HepG2 (cell line): ENCODE data around the gene CFAP70. TPM values are rescaled to one million over a fixed set of nuclear protein-coding genes. Genes with fewer than 3 reads are reported as not detected.

Experiments used
- ATAC-seq: fragments of 200-7000 bp; cut with Tn5 transposase; 3 replicates; pipeline ENCODE4 v1.9.1; 2020; ENCODE audit warnings: mild to moderate bottlenecking, moderate library complexity
- BruUV-seq: library from RNA; stranded (reverse); fragments of 400-500 nt; replicated peaks from 2 replicates; lab custom pipeline; 2021; lab: Mats Ljungman, UMichigan
- CTCF ChIA-PET: fragments of 300-600 bp; formaldehyde crosslinking; extraction: SDS; loops from one replicate; lab custom pipeline; 2021; ENCODE audit warnings: low total read pairs, inconsistent platforms, low intra/inter-chr PET ratio; lab: Yijun Ruan, JAX
- POLR2A ChIA-PET: fragments of 350-600 bp; sonication (Branson Sonifier 250); formaldehyde crosslinking; loops from one replicate; lab custom pipeline; 2020; ENCODE audit warnings: antibody characterized with exemption, inconsistent platforms; lab: Yijun Ruan, JAX
- DNase-seq: peaks from one replicate; pipeline ENCODE4 v3.0.0-alpha.2; 2015; ENCODE audit warnings: low spot score
- FAIRE-seq: peaks from 3 replicates; lab custom pipeline; 2011; peaks lifted over from hg19 to GRCh38; lab: Jason Lieb, UNC
- H2AFZ ChIP-seq: one replicate; pipeline ENCODE4 v1.6.1; 2011; ENCODE audit warnings: low read length, inconsistent platforms
- H3K27ac ChIP-seq: fragments of 300-600 bp; 3 replicates; pipeline ENCODE4 v1.8.0; 2011; ENCODE audit warnings: mixed run types, mild to moderate bottlenecking, mixed read lengths, low read length, inconsistent platforms; ENCODE audit not compliant: insufficient read depth; ENCODE audit errors: extremely low read length
- H3K27me3 ChIP-seq, 2 experiments: fragments of 200-600 bp in 1 of 2; 2 replicates in 1 of 2; 3 replicates in 1 of 2; pipeline versions ENCODE4 v1.6.0 to v1.8.0; 2011; ENCODE audit warnings: low read length in 2 of 2, mild to moderate bottlenecking in 2 of 2, moderate library complexity in 2 of 2, inconsistent platforms in 1 of 2; ENCODE audit not compliant: insufficient read depth in 2 of 2, control insufficient read depth in 1 of 2
- H3K36me3 ChIP-seq, 2 experiments: fragments of 200-600 bp in 1 of 2; replicated peaks in 1 of 2; 2 replicates in 1 of 2; 3 replicates in 1 of 2; pipeline versions ENCODE4 v1.5.1 to v1.8.0; 2011; ENCODE audit warnings: low read length in 2 of 2, inconsistent platforms in 1 of 2; ENCODE audit not compliant: insufficient read depth in 2 of 2, control insufficient read depth in 1 of 2
- H3K4me1 ChIP-seq: 2 replicates; pipeline ENCODE4 v1.5.1; 2012; ENCODE audit warnings: low read length, inconsistent platforms; ENCODE audit not compliant: insufficient read depth
- H3K4me2 ChIP-seq: 2 replicates; pipeline ENCODE4 v1.6.0; 2011; ENCODE audit warnings: low read depth, low read length, inconsistent platforms
- H3K4me3 ChIP-seq, 3 experiments: fragments of 200-600 bp in 1 of 3; sonication (generic), shearing (Covaris generic) in 1 of 3; replicated peaks in 1 of 3; 2 replicates each; pipeline ENCODE4 v1.5.1; 2011 to 2016; ENCODE audit warnings: low read length in 3 of 3, inconsistent platforms in 2 of 3, low read depth in 2 of 3, mild to moderate bottlenecking in 2 of 3, control low read depth in 1 of 3, mixed read lengths in 1 of 3; ENCODE audit not compliant: insufficient read depth in 1 of 3
- H3K79me2 ChIP-seq: one replicate; pipeline ENCODE4 v1.6.1; 2011; ENCODE audit warnings: low read length, inconsistent platforms; ENCODE audit not compliant: insufficient read depth
- H3K9ac ChIP-seq: 2 replicates; pipeline ENCODE4 v1.6.0; 2011; ENCODE audit warnings: mild to moderate bottlenecking, low read depth, low read length, inconsistent platforms; ENCODE audit not compliant: insufficient read depth
- H3K9me3 ChIP-seq: 2 replicates; pipeline ENCODE4 v1.5.1; 2012; ENCODE audit warnings: mild to moderate bottlenecking, low read length
- H4K20me1 ChIP-seq: 2 replicates; pipeline ENCODE4 v1.6.0; 2011; ENCODE audit warnings: inconsistent platforms, mild to moderate bottlenecking, low read length, moderate library complexity; ENCODE audit not compliant: insufficient read depth
- CHCHD3 ChIP-seq: sonication (generic); formaldehyde crosslinking; IDR thresholded peaks from 2 replicates; pipeline ENCODE4 v1.8.0; 2022; ENCODE audit warnings: mild to moderate bottlenecking, missing genetic modification reagents, moderate library complexity
- DBP ChIP-seq: sonication (generic); formaldehyde crosslinking; IDR thresholded peaks from 2 replicates; pipeline ENCODE4 v1.4.0; 2020; ENCODE audit warnings: missing genetic modification reagents; ENCODE audit errors: not compliant biosample characterization
- ELF4 ChIP-seq: sonication (generic); formaldehyde crosslinking; IDR thresholded peaks from 2 replicates; pipeline ENCODE4 v1.5.0; 2020; ENCODE audit warnings: missing genetic modification reagents, mild to moderate bottlenecking, moderate library complexity, borderline replicate concordance
- KAT2B ChIP-seq: fragments of 150-350 bp; IDR thresholded peaks from 2 replicates; pipeline ENCODE4 v1.6.1; 2014; ENCODE audit warnings: low read depth, low read length, borderline replicate concordance
- NFATC3 ChIP-seq: sonication (generic); formaldehyde crosslinking; IDR thresholded peaks from 2 replicates; pipeline ENCODE4 v1.5.1; 2020; ENCODE audit warnings: mild to moderate bottlenecking, missing genetic modification reagents
- RFX3 ChIP-seq: IDR thresholded peaks from 2 replicates; pipeline ENCODE4 v1.6.1; 2016; ENCODE audit warnings: missing biosample characterization, missing genetic modification reagents
- TBP ChIP-seq: sonication (generic); formaldehyde crosslinking; IDR thresholded peaks from 2 replicates; pipeline ENCODE4 v1.5.0; 2020; ENCODE audit warnings: missing genetic modification reagents
- TBX2 ChIP-seq: sonication (generic); formaldehyde crosslinking; IDR thresholded peaks from 2 replicates; pipeline ENCODE4 v1.5.0; 2020; ENCODE audit warnings: missing genetic modification reagents, mild to moderate bottlenecking, borderline replicate concordance
- ZKSCAN1 ChIP-seq: fragments of 150-350 bp; IDR thresholded peaks from 2 replicates; pipeline ENCODE4 v1.6.1; 2014; ENCODE audit warnings: low read length
- ZNF121 ChIP-seq: sonication (generic); formaldehyde crosslinking; IDR thresholded peaks from 2 replicates; pipeline ENCODE4 v1.5.0; 2020; ENCODE audit warnings: mild to moderate bottlenecking, missing genetic modification reagents
- ZNF292 ChIP-seq: sonication (generic); formaldehyde crosslinking; IDR thresholded peaks from 2 replicates; pipeline ENCODE4 v1.8.1; 2022; ENCODE audit warnings: mild to moderate bottlenecking, low read depth, missing genetic modification reagents, borderline replicate concordance
- ZNF296 ChIP-seq: sonication (generic); formaldehyde crosslinking; conservative IDR thresholded peaks from 2 replicates; pipeline ENCODE4 v1.5.0; 2020; ENCODE audit warnings: mild to moderate bottlenecking, missing genetic modification reagents
- ZNF446 ChIP-seq: sonication (generic); formaldehyde crosslinking; IDR thresholded peaks from 2 replicates; pipeline ENCODE4 v1.5.0; 2020; ENCODE audit warnings: mild to moderate bottlenecking, missing genetic modification reagents
- ZNF572 ChIP-seq: sonication (generic); formaldehyde crosslinking; IDR thresholded peaks from 2 replicates; pipeline ENCODE4 v1.5.1; 2020; ENCODE audit warnings: mild to moderate bottlenecking, missing genetic modification reagents
- ZNF703 ChIP-seq: sonication (generic); formaldehyde crosslinking; IDR thresholded peaks from 2 replicates; pipeline ENCODE4 v1.5.1; 2020; ENCODE audit warnings: missing genetic modification reagents, mild to moderate bottlenecking, moderate library complexity, borderline replicate concordance
- ZNF704 ChIP-seq: sonication (generic); formaldehyde crosslinking; IDR thresholded peaks from 2 replicates; pipeline ENCODE4 v1.8.1; 2023; ENCODE audit warnings: mild to moderate bottlenecking, inconsistent platforms, moderate library complexity, missing genetic modification reagents, borderline replicate concordance
- ZNF709 ChIP-seq: sonication (generic); formaldehyde crosslinking; IDR thresholded peaks from 2 replicates; pipeline ENCODE4 v1.5.0; 2020; ENCODE audit warnings: mild to moderate bottlenecking, missing genetic modification reagents
- ZNF879 ChIP-seq: sonication (generic); formaldehyde crosslinking; IDR thresholded peaks from 2 replicates; pipeline ENCODE4 v1.8.1; 2023; ENCODE audit warnings: missing genetic modification reagents
- WGBS: methylation state at CpG from one replicate; pipeline ENCODE4 v1.1.6; 2017; ENCODE audit warnings: low lambda C conversion rate; 5-methylcytosine and 5-hydroxymethylcytosine counted together
- in situ Hi-C: cut with HindIII; loops from 2 replicates; pipeline ENCODE4 v1.10.0; 2017; ENCODE audit warnings: low pct_unique_long_range_greater_than_20kb; ENCODE audit not compliant: extremely low pct_ligation_motif_present
- intact Hi-C: fragments of 100-400 bp; cut with micrococcal nuclease; formaldehyde crosslinking; loops from one replicate; pipeline ENCODE4 v1.10.0; 2022; ENCODE audit not compliant: unreplicated experiment
- polyA plus RNA-seq, 8 experiments: library from polyadenylated mRNA; depleted of rRNA in 3 of 8; stranded (reverse) in 7 of 8; unstranded in 1 of 8; fragments of >200 nt; fragmentation: Illumina TruSeq in 4 of 8; extraction: Trizol in 4 of 8; gene quantifications; 2 replicates each; pipeline versions ENCODE4 v1.2.1 to v1.2.3, GENCODE V29; 2011 to 2016; ENCODE audit warnings: low read depth in 4 of 8, missing spikeins in 1 of 8, mixed read lengths in 1 of 8; ENCODE audit not compliant: insufficient read depth in 1 of 8
- total RNA-seq, 5 experiments: library from RNA; depleted of rRNA; stranded (reverse); fragments of >200 nt; fragmentation: Illumina TruSeq; extraction: Trizol; gene quantifications; 2 replicates each; pipeline ENCODE4 v1.2.3, GENCODE V29; 2016; ENCODE audit warnings: low read depth in 1 of 5

The CFAP70 gene
- total and polyA plus RNA-seq, 2 of the 13 experiments (the other 11 are each of a cell fraction or from before 2014, with no cell fraction given), result 0.27 to 0.38 TPM

- Histone ChIP-seq H3K9me3 (no peaks in the 10 kb centered on the region), H3K27me3 (no peaks in the 10 kb centered on the region), H2AFZ (no peak overlapping the region), H3K36me3 (peaks cover 2 to 31% of the 10 kb centered on the region in 2 experiments), H3K4me1 (peaks cover 3% of the 10 kb centered on the region), H3K79me2 (peaks cover 2% of the 10 kb centered on the region), H3K27ac (no peak overlapping the region), H4K20me1 (no peaks in the 10 kb centered on the region), H3K4me2 (no peak overlapping the region), H3K9ac (no peak overlapping the region), H3K4me3 (no peak overlapping the region)
- 97% methylated on average over 5 of the region's 5 CpGs for WGBS
- DNase-seq (no peak), FAIRE-seq (no peak), ATAC-seq (no peak)
- in situ Hi-C loops (no loop called here), intact Hi-C loops (no loop called here)
- TF ChIP-seq CHCHD3 (no peak), ZNF292 (CRISPR knock-in tag) (no peak), ZNF121 (CRISPR knock-in tag) (no peak), DBP (CRISPR knock-in tag) (no peak), TBX2 (CRISPR knock-in tag) (no peak), ZNF296 (CRISPR knock-in tag) (no peak), ELF4 (CRISPR knock-in tag) (no peak), ZNF879 (CRISPR knock-in tag) (no peak), ZNF446 (CRISPR knock-in tag) (no peak), ZNF709 (CRISPR knock-in tag) (no peak), TBP (CRISPR knock-in tag) (no peak), RFX3 (CRISPR knock-in tag) (no peak), ZNF572 (CRISPR knock-in tag) (no peak), ZKSCAN1 (no peak), ZNF703 (CRISPR knock-in tag) (no peak), ZNF704 (CRISPR knock-in tag) (no peak), NFATC3 (CRISPR knock-in tag) (no peak), KAT2B (no peak)
- no TSS peak for BruUV-seq
- ChIA-PET POLR2A (interaction anchor here (4.1 kb wide), 1 partner anchor 8 kb away, joined by 18 read pairs; the partner anchor contains the start of gene DNAJC9), CTCF (no interaction called here)
Measured at GRCh38 chr10:73238990-73239566, 119.6 kb downstream of the CFAP70 start.
